Ishikawa (cell line): ENCODE data around the gene SEM1.

Source experiments
- CEBPB ChIP-seq: IDR thresholded peaks from 2 replicates; pipeline ENCODE4 v1.6.1; 2012
- CREB1 ChIP-seq: IDR thresholded peaks from 2 replicates; pipeline ENCODE4 v1.6.1; 2012; ENCODE audit warnings: low read depth
- EGR1 ChIP-seq: IDR thresholded peaks from 2 replicates; pipeline ENCODE4 v1.6.1; 2012
- EP300 ChIP-seq: IDR thresholded peaks from 2 replicates; pipeline ENCODE4 v1.6.1; 2012; ENCODE audit warnings: borderline replicate concordance
- FOXM1 ChIP-seq: IDR thresholded peaks from 2 replicates; pipeline ENCODE4 v1.6.1; 2012; ENCODE audit warnings: low read depth, borderline replicate concordance
- NFIC ChIP-seq: IDR thresholded peaks from 2 replicates; pipeline ENCODE4 v1.6.1; 2012
- RAD21 ChIP-seq: IDR thresholded peaks from 2 replicates; pipeline ENCODE4 v1.6.1; 2012; ENCODE audit warnings: low read depth
- TAF1 ChIP-seq: IDR thresholded peaks from 2 replicates; pipeline ENCODE4 v1.6.1; 2012; ENCODE audit warnings: low read depth, mild to moderate bottlenecking
- TCF12 ChIP-seq: IDR thresholded peaks from 2 replicates; pipeline ENCODE4 v1.6.1; 2012; ENCODE audit warnings: low read depth
- TEAD4 ChIP-seq: IDR thresholded peaks from 2 replicates; pipeline ENCODE4 v1.6.1; 2012
- USF1 ChIP-seq: IDR thresholded peaks from 2 replicates; pipeline ENCODE4 v1.6.1; 2012
- YY1 ChIP-seq: IDR thresholded peaks from 2 replicates; pipeline ENCODE4 v1.6.1; 2012; ENCODE audit warnings: low read depth
- ZBTB7A ChIP-seq: IDR thresholded peaks from 2 replicates; pipeline ENCODE4 v1.6.1; 2012; ENCODE audit warnings: low read depth
- TF ChIP-seq, protein P1 (sequence below): IDR thresholded peaks from 2 replicates; pipeline ENCODE4 v1.6.1; 2012
- TF ChIP-seq, protein P2 (sequence below): IDR thresholded peaks from 2 replicates; pipeline ENCODE4 v1.6.1; 2012; ENCODE audit warnings: low read depth, mild to moderate bottlenecking

SEM1 gene

GRCh38 chr7:96665689-96666088 is 44.0 kb downstream of the SEM1 start:
- no peak for TF ChIP-seq CEBPB
- TF ChIP-seq NFIC: no peak
- TF ChIP-seq, protein P1, sequence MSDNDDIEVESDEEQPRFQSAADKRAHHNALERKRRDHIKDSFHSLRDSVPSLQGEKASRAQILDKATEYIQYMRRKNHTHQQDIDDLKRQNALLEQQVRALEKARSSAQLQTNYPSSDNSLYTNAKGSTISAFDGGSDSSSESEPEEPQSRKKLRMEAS: no peak
- TF ChIP-seq YY1: no peak
- TF ChIP-seq TCF12: no peak
- no peak for TF ChIP-seq FOXM1
- TF ChIP-seq CREB1: no peak
- TF ChIP-seq EP300: no peak
- TF ChIP-seq RAD21: no peak
- no peak for TF ChIP-seq TAF1
- no peak for TF ChIP-seq ZBTB7A
- TF ChIP-seq TEAD4: no peak
- TF ChIP-seq EGR1: no peak
- no peak for TF ChIP-seq USF1

- TF ChIP-seq, protein P1: no peak
- TF ChIP-seq EGR1: no peak
- TF ChIP-seq TCF12: no peak
- no peak for TF ChIP-seq FOXM1
- no peak for TF ChIP-seq YY1
- TF ChIP-seq TEAD4: no peak
- TF ChIP-seq, protein P2, sequence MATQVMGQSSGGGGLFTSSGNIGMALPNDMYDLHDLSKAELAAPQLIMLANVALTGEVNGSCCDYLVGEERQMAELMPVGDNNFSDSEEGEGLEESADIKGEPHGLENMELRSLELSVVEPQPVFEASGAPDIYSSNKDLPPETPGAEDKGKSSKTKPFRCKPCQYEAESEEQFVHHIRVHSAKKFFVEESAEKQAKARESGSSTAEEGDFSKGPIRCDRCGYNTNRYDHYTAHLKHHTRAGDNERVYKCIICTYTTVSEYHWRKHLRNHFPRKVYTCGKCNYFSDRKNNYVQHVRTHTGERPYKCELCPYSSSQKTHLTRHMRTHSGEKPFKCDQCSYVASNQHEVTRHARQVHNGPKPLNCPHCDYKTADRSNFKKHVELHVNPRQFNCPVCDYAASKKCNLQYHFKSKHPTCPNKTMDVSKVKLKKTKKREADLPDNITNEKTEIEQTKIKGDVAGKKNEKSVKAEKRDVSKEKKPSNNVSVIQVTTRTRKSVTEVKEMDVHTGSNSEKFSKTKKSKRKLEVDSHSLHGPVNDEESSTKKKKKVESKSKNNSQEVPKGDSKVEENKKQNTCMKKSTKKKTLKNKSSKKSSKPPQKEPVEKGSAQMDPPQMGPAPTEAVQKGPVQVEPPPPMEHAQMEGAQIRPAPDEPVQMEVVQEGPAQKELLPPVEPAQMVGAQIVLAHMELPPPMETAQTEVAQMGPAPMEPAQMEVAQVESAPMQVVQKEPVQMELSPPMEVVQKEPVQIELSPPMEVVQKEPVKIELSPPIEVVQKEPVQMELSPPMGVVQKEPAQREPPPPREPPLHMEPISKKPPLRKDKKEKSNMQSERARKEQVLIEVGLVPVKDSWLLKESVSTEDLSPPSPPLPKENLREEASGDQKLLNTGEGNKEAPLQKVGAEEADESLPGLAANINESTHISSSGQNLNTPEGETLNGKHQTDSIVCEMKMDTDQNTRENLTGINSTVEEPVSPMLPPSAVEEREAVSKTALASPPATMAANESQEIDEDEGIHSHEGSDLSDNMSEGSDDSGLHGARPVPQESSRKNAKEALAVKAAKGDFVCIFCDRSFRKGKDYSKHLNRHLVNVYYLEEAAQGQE: no peak
- no peak for TF ChIP-seq CEBPB
- TF ChIP-seq CREB1: no peak
- no peak for TF ChIP-seq RAD21
- TF ChIP-seq TAF1: no peak
- TF ChIP-seq USF1: no peak
- no peak for TF ChIP-seq NFIC
Measured at GRCh38 chr7:96664793-96665192, 44.9 kb downstream of the SEM1 start.

DNA sequence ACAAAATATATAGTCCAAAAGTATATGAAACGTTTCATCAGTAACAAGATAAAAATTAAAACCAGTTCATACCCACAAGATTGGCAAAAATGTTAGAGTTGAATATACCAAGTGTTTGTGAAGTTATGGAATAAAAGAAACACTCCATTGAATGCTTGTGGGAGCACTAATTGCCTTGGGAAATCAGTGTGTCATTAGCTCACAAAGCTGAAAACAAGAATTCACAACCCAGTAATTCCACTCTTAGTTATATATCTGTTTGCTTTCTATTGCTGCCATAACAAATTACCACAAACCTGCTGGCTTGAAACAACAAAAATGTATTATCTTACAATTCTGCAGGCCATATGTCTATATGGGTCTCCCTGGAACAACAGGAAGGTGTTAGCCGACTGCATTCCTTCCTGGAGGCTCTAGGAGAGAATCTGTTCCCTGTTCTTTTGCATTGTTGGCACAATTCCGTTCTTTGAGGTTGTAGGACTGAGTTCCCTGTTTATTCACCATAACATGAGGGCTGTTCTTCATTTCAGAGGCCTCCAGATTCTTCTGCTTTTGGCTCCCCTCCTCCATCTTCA is 45.7 kb downstream of the SEM1 start:
- TF ChIP-seq FOXM1: no peak
- TF ChIP-seq, protein P2: no peak
- no peak for TF ChIP-seq RAD21
- no peak for TF ChIP-seq ZBTB7A
- TF ChIP-seq USF1: no peak

DNA sequence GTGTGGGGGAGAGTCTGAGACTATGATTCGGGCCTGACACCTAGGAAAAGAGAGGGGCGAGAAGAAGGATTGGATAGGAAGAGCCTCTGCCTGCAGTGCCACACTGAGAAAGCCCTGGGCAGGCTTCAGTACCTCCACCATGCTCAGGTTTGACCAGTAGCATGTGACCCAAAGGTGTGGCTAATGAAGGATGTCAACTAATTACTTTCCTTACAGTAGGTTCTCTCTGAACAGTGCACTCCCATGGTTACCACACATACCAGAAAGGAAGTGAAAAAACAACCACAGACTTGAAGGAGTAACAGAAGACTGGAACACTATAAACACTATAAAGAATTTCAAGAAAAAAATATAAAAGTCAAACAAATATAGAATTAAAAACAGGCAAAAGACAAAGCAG is 46.2 kb downstream of the SEM1 start:
- TF ChIP-seq, protein P2: no peak
- TF ChIP-seq TCF12: no peak
- TF ChIP-seq EP300: no peak
- TF ChIP-seq TEAD4: no peak
- no peak for TF ChIP-seq YY1
- no peak for TF ChIP-seq CEBPB
- no peak for TF ChIP-seq RAD21
- no peak for TF ChIP-seq EGR1
- TF ChIP-seq FOXM1: no peak
